HG03442 (cell line): Measurements from ENCODE around the gene PLAC8L1.
A peak's percentile ranks its signal among the peaks of the same experiment; 100 is the strongest.

Experiments used
- ATAC-seq: cut with Tn5 transposase; IDR thresholded peaks from one replicate; pipeline ENCODE4 v1.9.1; 2021; ENCODE audit warnings: mild to moderate bottlenecking, moderate library complexity; ENCODE audit not compliant: unreplicated experiment

The PLAC8L1 gene

DNA sequence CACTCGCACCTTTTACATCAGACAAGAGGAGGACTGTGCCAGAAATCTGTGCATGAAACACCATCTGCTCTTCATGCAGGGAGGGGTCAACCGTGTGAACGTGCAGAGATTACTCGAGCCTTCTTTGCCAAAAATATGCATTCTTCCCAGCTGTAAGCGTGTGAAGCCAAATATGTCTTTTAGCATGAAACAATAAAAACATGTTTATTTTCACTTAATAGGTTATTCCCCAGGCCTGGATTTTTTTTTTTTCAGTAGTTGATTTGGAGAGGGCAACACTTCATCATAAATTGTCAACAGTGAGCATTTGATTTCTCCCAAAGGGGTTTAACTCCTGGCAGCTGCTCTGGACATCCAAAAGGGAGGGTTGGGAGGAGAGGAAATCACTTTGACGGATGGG lies 23.8 kb downstream of the PLAC8L1 start:
- ATAC-seq, result no peak

DNA sequence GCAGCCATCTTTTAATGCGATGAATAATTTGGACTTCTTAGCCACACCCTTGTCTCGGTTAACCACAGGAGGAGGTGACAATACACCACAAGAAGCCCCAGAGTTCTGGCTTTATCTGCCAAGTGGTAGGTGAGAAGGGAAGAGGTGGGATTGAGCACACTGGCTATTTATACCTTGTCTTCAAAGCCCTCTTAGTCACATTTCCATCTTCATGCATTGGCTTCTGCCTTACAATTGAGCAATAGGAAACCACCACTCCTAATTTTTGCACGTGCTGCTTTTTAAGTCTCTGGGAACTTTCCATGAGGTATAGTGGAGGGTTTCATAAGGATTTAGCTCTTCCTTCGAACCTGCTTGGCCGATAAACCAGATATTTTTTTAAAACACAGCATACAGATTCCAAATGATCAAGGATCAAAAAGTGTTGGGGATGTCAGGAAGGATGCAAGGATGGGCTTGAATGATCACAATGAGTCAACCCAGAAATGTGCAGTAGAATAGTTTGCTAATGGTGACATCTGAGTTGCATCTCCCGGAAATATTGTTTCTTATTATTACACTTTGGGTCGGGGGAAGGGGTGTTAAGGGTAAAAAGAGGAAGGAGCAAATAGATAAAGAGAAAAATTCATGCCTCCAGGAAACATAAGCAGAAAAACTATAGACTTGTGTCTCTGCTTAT lies 25.5 kb downstream of the PLAC8L1 start:
- ATAC-seq, result peak; percentile 33

DNA sequence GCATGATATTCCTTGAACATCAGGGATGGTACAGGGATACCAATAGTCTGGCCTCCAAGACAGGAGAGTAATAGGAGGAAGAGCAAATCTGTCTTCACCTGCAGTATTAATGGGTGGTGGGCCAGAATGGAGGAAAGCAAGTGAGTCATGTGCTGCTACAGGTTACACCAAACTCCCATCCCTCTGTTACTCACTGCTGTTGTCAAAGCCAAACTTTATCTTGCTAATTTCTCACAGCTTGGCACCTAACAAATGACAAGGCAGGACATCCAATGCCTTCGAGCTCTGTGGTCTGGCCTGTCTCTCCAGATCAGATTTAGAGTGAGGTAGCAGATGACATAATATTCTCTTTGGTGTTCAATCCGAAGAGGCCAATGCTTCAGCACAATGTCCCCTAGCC lies 26.8 kb downstream of the PLAC8L1 start:
- ATAC-seq, result no peak

DNA sequence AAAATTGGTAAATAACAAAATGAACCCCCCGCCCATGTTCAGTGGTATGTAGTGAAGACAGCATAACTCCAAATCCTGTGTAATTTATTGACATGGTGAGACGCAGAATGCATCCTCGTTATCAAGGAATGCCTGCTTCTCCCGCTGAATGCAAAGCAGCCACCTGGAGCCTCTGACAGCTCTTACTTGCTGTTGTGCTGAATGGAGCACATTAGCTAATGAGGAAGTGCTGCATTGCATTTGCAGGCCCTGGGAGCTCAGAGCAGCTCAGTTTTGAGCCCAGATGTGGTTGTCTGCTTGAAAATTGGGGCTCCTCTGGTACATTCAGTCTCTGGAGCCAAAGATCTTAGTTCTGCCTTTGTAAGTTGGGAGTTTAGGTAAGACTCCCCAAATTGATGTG lies 28.9 kb downstream of the PLAC8L1 start:
- no peak for ATAC-seq

DNA sequence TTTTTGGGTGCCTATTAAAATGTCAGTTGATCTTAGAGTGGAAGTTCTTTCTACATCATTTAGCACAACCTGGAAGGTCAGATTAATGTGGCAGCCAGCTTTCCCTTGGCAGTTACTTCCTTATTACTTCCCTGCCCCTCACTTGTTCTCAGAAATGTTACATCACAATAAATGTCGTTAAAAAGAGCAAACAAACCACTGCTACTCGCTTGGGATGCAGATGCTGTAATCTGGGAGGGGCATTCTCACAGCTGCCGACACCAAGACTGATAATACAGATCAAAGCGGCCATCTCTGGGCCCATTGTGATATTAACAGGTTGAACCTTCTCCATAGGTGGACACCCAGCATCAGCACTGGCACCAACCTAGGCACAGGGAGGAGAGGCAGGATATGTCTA lies 29.3 kb downstream of the PLAC8L1 start:
- ATAC-seq, result no peak

DNA sequence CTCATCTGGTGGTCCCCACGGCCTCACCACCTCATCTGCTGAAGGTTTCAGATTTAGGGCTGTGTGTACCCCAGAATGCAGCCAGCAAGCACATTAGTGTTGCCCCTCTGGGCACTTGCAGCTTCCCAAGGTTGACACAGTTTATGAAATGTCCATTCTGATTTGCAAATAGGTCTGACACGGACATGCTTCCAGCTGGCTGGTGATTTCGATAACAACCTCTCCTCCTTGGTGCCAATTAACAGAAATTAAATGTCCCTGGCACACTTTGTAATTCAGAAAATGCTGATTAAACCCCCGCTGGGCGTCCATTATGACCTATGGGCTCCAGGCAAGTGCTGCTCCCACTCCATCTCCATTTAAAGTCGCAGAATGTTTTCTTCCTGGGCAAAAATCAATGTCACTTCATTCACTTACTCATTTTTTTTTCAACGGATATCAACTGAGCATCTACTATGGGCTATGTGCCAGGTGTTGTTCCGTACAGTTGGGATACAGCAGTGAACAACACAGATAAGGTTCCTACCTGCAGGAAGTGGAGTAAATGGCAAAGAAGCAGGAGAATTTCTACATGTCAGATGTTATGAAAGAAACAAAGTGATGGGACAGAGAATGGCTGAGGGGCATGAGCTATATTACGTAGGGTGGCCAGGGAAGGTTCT lies 32.0 kb downstream of the PLAC8L1 start:
- no peak for ATAC-seq

DNA sequence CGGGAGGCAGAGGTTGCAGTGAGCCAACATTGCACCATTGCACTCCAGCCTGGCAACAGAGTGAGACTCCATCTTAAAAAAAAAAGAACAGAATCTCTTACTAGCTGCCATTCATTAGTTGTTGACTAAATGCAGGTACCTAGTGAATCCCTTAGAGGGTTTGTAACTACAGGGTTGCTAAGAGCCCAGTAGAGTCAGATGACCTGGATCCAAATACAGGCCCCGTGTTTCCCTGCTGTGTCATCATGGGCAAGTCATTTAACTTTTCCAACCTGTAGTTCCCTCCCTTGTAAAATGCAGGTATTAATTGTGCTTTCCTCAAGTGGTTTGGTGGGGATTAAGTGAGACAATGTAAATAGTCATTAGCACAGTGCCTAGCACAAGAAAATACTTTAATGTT lies 32.8 kb downstream of the PLAC8L1 start:
- ATAC-seq, result no peak

DNA sequence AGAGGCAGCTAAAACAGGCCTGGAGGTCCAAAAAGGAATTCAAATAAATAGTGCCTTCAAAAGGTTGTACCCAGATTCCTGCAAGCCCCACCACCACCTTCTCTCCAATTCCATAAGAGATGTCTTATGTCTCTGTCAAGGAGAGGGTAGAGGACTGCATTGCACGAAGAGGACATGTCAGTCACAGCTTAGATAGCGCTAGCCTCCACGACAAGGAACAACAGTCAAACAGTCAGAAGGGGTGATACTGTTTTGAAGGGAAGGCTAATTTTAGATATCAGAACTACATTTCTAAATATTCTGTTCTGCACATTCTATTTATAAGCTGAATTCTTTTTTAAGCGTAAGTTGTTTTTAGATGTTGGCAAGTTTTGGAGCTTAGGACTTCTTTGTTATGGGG lies 34.2 kb downstream of the PLAC8L1 start:
- no peak for ATAC-seq

DNA sequence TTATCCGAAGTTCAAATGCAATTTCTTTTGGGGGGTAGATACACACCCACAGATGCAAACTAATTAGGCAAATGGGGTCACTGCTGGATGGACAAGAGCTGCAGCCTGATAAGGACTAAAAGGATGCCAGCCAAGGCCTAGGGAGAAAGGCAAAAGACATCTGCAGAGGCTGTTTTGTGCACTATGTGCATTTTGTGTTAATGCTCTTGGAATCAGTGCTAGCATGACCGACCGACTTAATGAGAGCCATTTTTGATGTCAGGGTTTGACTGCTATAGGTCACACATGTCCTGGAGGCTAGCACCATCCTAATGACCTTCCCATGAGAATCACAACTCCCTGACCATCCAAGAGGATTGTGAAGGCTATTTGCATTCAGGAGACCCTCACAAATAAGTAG lies 34.6 kb downstream of the PLAC8L1 start:
- no peak for ATAC-seq

DNA sequence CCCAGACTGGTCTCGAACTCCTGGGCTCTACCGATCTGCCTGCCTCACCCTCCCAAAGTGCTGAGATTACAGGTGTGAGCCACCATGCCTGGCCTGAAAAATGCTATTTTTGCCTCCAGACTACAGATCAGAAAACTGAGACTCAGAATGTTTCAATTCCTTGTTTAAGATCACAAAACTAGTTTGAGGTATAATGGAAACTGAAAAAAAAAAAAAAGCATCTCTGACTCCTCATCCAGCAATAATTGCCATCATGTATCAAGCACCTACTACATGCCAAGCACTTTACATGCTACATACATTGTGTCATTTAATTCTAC lies 35.6 kb downstream of the PLAC8L1 start:
- ATAC-seq, result peak; percentile 52

DNA sequence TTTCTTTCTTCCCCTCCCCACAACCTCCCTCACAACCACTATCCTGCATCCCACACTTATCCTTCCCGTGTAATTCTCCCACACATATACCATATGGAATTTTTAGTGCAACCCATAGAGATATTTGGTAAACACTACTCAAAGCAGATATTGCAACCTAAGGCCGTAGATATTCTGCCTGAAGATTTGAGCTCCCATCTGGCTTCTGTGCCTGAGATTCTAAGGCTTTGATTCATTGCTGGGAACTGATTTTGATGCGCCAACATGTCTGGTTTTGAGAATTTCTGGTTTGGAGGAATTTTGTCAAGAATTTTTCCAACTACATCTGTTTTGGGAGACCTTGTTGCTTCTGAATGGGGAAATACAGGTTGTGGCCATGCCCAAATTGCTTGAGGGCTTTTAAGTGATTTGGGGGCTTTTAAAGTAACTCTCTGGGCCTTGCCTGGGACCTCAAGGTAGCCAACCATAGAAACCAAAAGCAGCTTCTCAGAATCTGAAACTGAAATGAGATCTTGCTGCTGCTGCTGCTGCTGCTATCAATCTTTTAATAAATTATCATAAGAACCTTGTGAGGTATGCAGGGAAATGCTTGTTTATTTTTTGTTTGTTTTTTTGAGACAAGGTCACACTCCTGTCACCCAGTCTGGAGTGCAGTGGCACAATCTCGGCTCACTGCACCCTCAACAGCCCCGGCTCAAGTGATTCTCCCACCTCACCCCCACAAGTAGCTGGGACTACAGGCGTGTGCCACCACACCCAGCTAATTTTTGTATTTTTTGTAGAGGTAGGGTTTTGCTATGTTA lies 36.2 kb downstream of the PLAC8L1 start:
- ATAC-seq, result peak; percentile 45

DNA sequence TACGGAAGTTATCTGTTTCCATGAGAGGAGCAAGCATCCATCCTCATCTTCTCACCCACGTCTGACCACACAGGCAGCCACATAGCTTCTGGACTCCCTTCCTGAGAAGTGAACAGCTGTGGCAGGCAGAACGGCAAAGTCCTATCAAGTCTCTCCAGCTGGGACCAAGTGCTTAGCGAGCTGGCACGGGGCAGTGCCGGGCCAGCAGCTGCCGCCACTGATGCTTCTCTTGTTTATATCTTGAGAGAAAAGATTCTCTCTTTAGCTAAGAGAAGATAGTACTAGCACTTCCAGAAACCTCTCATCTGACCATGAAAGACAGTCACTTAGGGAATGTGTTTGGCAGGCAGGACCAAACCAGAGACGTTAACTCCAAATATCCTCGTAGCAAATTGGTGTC lies 37.2 kb downstream of the PLAC8L1 start:
- ATAC-seq, result no peak

DNA sequence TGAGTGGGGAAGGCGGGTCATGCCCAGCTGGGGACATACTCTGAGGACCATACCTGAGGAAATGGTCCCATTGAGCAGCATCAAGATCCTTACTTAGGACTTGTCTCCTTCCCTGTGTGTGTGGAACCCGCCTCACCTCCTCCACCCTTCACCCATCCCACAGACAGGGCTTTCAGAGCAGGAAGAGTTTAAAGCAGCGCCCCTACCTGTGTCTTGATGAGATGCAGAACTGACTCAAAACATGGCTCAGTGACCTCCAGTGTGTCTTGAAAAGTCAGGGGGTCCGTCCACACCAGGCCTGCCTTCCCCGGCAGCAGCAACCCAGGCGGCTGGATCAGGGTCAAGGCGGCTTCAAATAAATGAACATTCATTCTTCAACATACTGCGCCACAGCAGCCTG lies 38.4 kb downstream of the PLAC8L1 start:
- no peak for ATAC-seq

DNA sequence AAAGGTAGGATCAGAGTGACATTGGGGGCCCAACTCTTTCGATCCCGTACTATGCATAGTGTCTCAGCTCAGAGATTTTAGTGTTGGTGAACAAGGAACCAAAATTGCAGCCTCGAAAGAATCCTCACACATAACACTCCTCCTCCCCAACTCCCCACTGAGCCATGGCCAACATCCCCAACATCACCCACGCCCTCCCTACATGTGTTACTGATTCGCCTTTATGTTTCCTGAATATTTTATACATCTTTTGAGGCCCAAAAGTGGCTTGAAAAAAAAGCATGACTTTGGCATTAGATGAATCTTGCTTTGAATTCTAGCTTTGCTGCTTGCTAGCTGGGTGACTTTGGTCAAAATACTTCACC lies 45.2 kb downstream of the PLAC8L1 start:
- ATAC-seq, result no peak

DNA sequence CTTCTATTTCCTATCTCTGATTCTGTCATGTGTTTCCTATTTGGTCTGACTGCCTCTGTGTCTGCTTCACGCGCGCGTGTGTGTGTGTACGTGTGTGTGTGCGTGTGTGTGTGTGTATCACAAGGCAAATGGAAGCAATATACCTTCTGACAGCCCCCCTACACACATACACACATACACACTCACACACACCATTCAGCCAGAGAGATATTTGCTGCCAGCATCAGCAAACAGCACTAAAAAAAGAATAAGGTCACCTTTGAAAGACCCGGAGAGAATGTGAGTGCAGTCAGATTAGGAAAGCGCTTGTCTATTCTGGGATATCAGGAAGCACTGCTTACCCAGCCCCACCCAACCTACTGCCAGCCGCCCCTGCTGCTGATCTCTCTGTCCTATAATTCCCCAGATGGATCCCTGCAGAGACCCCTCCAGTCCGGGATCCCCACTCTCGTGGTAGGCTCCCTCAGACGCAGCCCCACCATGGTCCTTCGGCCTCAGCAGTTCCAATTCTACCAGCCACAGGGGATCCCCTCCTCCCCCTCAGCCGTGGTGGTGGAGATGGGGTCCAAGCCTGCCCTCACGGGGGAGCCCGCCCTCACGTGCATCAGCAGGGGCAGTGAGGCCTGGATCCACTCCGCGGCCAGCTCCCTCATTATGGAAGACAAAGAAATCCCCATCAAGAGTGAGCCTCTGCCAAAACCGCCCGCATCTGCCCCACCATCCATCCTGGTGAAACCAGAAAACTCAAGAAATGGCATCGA lies 45.7 kb downstream of the PLAC8L1 start:
- ATAC-seq, result no peak

DNA sequence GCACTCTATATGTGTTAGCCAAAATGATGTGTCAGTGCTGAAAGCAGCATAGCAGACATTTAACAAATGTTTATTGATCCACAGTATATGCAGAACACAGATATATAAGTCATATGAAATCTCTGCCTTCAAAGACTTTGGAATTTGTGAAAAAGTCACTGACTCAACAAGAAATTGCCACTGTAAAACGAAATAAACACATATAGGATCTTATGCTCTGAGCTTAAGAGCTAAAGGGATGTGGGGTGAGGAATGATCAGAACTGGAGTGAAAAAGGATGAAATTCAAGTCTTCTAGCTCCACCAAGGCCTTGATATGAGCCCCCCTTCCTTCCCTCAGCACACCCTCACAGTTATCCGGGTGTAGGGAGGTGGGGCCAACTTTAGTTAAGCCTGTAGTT lies 49.9 kb downstream of the PLAC8L1 start:
- no peak for ATAC-seq

DNA sequence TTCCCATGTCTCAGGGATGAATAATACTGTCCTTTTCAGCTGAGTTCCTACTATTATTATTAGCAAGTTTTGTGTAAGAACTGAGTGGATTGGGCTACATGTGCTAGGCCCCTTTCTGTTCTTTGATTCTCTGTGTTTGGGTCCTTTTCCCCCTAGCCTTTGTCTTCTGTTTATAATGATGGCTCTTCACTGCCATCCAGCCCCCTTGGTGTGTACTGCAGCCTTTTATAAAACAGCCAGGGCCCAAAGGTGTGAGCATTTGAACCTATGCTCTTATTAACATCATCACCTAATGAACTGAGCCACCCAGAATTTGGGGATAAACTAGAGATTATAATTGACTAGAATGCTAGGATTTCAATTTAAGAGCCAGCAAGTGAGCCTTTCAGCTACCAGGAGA lies 52.6 kb downstream of the PLAC8L1 start:
- no peak for ATAC-seq

DNA sequence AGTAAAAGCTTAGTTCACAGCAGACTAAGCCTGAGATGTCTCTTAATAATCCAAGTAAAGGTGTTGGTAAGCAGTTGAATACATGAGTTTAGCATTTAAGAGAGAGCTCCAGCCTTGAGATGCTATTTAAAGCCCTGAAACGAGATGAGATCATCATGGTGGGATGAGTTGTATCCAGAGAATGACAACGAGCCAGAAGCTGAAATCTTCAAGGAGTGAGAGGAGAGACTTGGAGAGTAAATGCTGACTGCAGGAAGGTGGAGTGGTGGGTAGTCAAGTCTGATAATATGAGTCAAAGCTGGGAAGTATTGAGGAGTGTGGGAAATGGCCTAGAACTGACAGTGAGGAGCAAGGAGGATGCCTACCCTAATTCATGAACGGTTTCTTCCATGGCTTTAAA lies 53.7 kb downstream of the PLAC8L1 start:
- no peak for ATAC-seq

DNA sequence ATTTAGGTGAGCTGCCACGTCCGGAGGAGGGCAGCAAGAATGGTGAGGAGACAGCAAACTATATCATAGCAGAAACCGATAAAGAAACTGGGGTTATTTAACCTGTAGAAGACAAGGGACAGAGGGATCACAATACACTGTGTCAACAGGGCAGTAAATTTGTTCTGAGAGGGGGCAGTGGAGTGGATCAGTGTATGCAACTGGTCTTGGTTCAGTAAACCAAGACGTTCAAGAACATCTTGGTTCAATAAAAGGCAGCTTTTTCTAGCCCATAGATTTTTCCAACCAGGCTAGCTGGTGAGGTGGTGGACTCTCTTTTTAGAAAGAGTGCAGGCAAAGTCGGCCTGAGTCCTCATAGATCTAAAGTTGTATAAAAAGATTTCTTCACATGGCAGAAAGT lies 55.3 kb downstream of the PLAC8L1 start:
- ATAC-seq, result no peak

DNA sequence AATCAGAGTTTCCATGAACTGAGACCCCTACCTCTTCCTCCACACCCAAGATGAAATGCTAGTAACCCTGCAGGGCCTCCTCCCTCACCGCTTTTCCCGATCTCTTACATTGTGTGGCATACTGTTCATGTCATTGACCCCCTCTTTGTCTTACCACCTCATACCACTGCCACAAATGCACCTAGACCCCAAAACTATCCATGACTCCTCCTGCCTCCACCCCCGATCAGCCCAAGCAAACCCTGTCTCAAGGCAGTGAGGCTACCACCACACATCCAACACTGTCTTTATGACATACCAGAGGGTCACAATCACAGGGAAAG lies 55.7 kb downstream of the PLAC8L1 start:
- ATAC-seq, result no peak

DNA sequence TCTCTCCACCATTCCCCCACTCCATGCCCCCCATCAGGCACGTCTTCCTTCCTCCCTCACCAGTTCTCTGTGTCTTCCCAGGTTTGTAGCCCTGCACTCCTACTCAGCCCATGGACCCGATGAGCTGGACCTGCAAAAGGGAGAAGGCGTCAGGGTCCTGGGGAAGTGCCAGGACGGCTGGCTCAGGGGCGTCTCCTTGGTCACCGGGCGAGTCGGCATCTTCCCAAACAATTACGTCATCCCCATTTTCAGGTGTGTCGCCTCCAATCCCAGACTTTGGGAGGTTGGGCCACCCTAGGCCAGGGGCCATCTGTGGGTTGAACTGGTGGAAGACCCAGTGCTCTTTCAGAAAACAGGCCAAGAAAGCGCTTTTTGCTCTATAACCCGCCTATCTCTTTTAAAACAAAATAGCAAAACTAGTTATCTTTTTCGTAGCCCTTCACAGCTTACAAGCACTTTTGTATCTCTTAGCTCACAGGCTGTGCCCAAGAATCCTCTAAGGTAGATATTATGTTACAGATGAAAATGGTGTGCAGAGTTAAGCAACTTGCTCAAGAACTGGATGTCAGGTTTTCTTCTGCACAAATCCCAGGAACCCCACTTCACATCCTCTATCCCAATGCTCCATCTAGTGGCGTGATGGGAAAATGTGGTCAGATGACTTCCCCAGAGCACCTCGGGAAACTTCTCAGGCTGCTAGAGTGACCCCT lies 56.2 kb downstream of the PLAC8L1 start:
- no peak for ATAC-seq
